Superior temporal gyrus (tissue), 1 donor: ENCODE data around the gene CENPX.

ENCODE experiments used
- DNase-seq: peaks from one replicate; pipeline ENCODE4 v3.0.0-alpha.2; 2016; ENCODE audit errors: extremely low spot score

Gene CENPX

GRCh38 chr17:82055023-82055964 is 32.6 kb upstream of the CENPX start:
- DNase-seq = no peak

GRCh38 chr17:82054351-82055022 is 31.8 kb upstream of the CENPX start:
- no peak for DNase-seq

DNA sequence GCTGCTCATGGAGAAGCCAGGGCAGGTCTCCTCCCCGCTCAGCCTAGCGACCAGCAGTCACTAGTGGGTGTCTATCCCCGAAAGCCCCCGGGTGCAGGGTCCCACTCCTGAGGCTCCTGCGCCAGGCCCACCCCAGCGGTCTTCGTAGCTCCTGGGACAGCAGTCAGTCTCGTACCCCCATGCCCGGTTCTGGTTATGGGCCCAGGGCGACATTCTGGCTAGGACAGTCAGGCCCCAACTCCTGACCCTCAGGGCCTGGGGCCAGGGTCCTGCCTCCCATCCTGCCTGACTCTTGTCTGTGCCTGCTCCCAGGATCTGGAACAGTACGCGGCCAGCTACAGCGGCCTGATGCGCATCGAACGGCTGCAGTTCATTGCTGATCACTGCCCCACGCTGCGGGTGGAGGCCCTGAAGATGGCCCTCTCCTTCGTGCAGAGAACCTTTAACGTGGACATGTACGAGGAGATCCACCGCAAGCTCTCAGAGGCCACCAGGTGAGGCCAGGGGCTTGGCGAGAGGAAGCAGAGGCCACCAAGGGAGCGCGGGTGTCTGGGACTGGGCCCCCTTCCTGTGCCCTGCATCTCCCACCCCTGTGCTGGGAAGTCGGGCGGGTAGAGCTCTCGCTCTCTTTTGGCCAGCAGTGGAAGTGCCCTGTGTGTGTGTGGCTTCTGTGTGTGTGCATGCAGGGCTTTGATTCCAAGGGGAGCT is 31.0 kb upstream of the CENPX start:
- DNase-seq = no peak

- no peak for DNase-seq
Measured at GRCh38 chr17:82053130-82053529, 30.5 kb upstream of the CENPX start.

- no peak for DNase-seq
Measured at GRCh38 chr17:82052638-82053059, 30.0 kb upstream of the CENPX start.

DNA sequence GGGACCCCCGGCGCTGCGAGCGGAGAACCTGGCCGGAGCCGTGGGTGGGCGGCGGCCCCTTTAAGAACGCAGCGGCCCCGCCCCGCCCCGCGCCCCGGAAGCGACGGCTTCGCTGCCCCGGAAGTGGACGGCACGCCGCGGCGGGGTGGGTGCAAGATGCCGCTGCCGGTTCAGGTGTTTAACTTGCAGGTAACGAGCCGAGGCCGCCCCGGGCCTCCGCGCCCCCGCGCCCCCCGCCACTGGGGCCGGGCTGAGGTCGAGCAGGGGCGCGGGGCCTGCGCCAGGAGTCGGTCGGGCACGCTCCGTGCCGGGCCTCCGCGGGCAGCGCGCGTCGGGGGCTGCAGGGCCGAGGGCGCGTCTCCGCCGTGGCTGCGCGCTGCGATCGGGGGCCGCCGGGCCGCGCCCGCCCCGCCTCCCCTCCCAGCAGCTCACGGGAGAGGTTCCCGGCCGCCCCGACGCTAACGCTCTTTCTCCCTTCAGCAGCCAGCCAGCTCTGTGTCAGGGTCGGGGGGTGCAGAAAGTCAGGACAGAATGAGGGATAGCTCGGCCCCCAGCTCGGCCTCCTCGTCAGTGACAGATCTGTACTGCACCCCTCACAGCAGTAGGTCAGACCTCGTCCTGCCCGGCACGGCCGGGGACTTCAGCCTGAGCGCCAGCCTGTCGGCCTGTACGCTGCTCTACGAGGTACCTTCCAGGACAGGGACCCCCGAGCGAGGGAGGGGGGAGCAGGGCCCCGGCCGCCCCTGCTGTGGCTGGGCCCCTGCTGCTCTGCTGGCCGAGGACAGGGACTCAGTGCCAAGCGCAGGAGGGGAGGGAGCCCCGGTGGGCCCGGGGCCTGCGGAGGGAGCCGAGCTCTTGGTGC is 29.3 kb upstream of the CENPX start, which contains the start of the genes GPS1 and RFNG:
TSS of gene GPS1 (plus strand) at position 123 of the 862 bp plus-strand sequence. CDS start at position 157, 34 bp downstream.
TSS of gene RFNG (minus strand) at position 36 of the 862 bp plus-strand sequence. CDS start 45 bp downstream, outside the sequence.
- peak; percentile 61 for DNase-seq

DNA sequence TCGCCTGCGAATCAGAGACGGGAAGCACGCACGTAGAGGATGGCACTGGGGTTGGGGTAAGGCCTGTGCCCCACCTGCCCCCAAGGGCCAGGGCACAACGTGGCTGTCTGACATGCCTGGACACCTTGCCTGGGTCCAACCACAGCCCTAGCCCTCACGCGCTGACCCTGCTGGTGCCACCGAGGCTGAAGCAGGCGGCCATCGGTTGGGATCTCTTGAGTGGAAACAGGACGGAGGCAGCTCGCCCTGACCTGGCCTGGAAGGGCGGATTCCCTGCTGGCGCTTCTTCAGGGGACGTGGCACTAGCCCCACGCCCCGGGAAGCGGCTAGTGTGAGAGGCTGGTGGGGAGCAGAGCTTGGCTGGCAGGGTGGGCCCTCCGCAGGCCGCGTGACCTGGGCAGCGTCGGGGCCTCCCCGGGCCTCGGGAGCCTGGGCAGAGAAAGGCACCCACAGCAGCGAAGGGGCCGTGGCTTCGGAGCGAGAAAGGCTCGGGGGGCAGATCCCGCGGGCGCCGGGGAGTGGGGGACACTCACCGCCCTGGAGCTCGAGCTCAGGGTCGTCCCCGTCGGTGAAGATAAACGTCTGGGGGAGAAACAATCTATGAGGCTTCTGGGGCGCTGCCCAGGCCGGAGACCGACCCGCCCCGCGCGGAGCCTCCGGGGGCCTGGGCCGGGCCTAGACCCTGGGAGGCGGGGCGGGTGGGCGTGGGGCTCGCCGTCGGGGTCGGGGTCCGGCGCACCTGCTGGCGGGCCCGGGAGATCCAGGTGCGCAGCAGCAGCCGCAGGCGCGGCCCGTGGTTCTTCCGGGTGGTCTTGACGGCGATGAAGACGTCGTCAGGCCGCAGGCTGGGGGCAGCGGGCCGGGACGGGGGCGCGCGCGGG is 28.3 kb upstream of the CENPX start:
- DNase-seq = no peak

- DNase-seq = no peak
Measured at GRCh38 chr17:82050152-82050760, 27.6 kb upstream of the CENPX start.

DNA sequence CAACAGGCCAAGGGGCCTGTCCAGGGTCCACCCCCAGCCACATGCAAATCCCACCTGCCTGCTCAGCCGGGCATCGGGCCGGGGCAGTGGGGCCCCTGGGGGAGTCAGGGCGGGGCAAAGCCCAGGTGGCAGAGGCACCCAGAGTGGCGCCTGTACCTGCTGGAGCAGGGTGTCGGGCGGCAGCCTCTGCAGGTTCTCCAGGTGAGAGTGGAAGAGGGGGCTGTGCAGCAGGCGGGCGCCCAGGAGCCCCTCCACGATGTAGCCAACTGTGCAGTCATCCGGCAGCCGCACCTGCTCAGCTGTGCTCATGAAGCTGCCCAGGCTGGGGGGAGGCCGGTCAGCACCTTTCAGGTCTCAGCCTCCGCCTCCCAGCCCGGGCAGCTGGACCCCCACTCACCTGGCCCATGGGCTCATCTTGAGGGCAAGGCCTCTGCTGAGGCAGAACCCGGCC is 26.9 kb upstream of the CENPX start:
- no peak for DNase-seq

GRCh38 chr17:82049106-82049505 is 26.4 kb upstream of the CENPX start:
- DNase-seq = no peak

DNA sequence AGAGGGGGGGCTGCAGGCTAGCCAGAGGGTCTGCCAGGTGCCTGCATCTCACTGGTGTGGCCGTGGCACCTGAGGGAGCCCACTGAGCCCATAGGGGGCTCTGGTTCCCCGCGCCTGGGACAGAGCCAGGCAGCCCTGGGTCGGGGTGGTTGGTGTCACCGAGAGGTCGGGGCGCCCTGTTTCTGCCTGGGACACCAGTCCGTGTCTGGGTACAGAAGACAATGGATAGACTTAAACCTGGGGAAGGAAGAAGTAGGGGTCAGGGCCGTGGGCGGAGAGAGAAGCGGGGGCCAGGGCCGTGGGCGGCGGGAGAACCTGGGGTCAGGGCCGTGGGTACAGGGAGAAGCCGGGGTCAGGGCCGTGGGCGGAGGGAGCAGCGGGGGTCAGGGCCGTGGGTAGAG is 25.9 kb upstream of the CENPX start:
- no peak for DNase-seq

DNA sequence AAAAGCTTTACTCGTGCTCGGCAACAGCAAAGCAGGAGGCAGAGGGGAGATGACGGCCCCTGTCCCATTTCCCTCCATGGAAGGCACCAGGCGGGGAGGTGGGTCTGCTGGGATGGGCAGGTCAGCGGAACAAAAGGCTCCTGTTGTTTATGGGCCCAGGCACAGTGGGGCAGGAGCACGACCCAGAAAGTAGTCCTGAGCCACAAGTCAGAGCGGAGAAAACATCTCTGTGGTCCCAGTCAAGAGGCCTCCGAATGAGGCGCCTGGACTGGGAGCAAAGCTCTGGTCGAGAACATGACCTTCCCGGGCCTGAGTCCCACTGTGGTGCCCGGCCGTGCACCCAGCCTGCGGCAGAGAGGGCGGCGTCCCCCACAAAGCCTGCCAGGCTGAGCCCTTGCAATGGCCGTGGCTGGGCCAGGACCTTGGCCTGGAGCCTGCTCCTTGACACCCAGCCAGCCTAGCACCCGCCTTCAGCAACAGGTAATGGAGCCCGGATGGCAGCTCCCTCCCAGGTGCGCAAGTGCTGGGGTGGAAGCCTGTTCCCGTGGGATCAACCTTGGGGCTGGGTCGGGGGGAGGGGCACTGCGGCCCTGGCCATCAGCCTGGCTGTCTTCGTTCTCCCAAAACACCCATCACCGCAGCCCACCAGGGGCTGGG is 25.4 kb upstream of the CENPX start:
- no peak for DNase-seq

- DNase-seq = no peak
Measured at GRCh38 chr17:82047379-82047778, 24.7 kb upstream of the CENPX start.

GRCh38 chr17:82046903-82047302 is 24.2 kb upstream of the CENPX start:
- no peak for DNase-seq

- no peak for DNase-seq
Measured at GRCh38 chr17:82045936-82046484, 23.3 kb upstream of the CENPX start.

- DNase-seq = no peak
Measured at GRCh38 chr17:82043507-82043906, 20.8 kb upstream of the CENPX start.

GRCh38 chr17:82042649-82043048 is 20.0 kb upstream of the CENPX start:
- no peak for DNase-seq

DNA sequence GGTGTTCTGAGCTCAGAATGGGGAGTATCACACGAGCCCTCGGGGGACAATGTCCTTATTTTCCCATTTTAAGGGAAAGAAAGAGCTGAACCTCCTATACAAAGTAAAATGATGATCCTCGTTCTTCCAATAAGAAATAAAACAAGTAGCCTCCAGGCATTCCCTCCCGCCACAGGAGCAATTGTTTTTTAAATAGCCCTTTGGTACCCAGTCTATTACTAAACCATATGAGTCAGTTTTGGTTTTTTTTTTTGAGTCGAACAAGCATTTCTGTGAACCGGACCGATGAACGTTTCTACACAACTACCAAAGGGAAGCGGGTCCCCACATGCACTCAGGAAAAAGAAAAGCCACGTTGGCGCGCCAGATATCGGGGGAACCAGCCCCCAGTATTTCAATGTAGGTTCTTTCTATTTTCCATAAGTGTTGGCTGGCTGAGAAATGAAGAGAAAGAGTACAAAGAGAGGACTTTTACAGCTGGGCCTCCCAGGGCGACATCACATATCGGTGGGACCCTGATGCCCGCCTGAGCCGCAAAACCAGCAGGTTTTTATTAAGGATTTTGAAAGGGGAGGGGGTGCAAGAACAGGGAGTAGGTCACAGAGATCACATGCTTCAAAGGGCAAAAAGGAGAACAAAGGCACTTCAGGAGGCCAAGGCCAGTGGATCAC is 18.6 kb upstream of the CENPX start:
- no peak for DNase-seq
